GM18505 (cell line): ENCODE data around the gene CYB561.

Experiments used
- ATAC-seq: cut with Tn5 transposase; IDR thresholded peaks from one replicate; pipeline ENCODE4 v1.9.1; 2021; ENCODE audit not compliant: unreplicated experiment
- POLR2A ChIP-seq: IDR thresholded peaks from 4 replicates; pipeline ENCODE4 v1.6.1; 2011; ENCODE audit warnings: borderline replicate concordance; ENCODE audit not compliant: insufficient read depth, insufficient read length; ENCODE audit errors: extremely low read depth

The CYB561 gene

GRCh38 chr17:63445954-63446752 lies at the start of gene CYB561:
Gene CYB561 (minus strand): TSS chr17:63446306. CDS start chr17:63437547, 8,759 bp downstream.
- no peak for TF ChIP-seq POLR2A
- peak; percentile 51 for ATAC-seq

GRCh38 chr17:63495491-63495890 lies 49.4 kb upstream of the CYB561 start:
- TF ChIP-seq POLR2A = no peak
- no peak for ATAC-seq

- ATAC-seq = no peak
- TF ChIP-seq POLR2A = no peak
These were observed 48.3 kb upstream of the CYB561 start for GRCh38 chr17:63494300-63494928.

- no peak for TF ChIP-seq POLR2A
- no peak for ATAC-seq
These were observed 47.3 kb upstream of the CYB561 start for GRCh38 chr17:63493411-63493810.

GRCh38 chr17:63492940-63493339 lies 46.8 kb upstream of the CYB561 start:
- TF ChIP-seq POLR2A = no peak
- ATAC-seq = no peak

GRCh38 chr17:63491977-63492618 lies 46.0 kb upstream of the CYB561 start:
- no peak for ATAC-seq
- no peak for TF ChIP-seq POLR2A

- no peak for TF ChIP-seq POLR2A
These were observed 45.3 kb upstream of the CYB561 start for GRCh38 chr17:63491413-63491812.

GRCh38 chr17:63490858-63491400 lies 44.8 kb upstream of the CYB561 start:
- no peak for ATAC-seq

More at GRCh38 chr17:63491413-63491812, 45.3 kb upstream of the CYB561 start:
- ATAC-seq = no peak

GRCh38 chr17:63490329-63490728 lies 44.2 kb upstream of the CYB561 start:
- no peak for TF ChIP-seq POLR2A
- no peak for ATAC-seq

More at GRCh38 chr17:63490858-63491400, 44.8 kb upstream of the CYB561 start:
- no peak for TF ChIP-seq POLR2A

GRCh38 chr17:63489291-63489690 lies 43.2 kb upstream of the CYB561 start:
- ATAC-seq = no peak
- no peak for TF ChIP-seq POLR2A

GRCh38 chr17:63488851-63489250 lies 42.7 kb upstream of the CYB561 start:
- no peak for ATAC-seq
- TF ChIP-seq POLR2A = no peak

- no peak for TF ChIP-seq POLR2A
- no peak for ATAC-seq
These were observed 40.9 kb upstream of the CYB561 start for GRCh38 chr17:63487014-63487339.

GRCh38 chr17:63486317-63487013 lies 40.4 kb upstream of the CYB561 start:
- TF ChIP-seq POLR2A = no peak
- ATAC-seq = no peak
